Esophagus (tissue), 2 donors: Measurements from ENCODE around the gene JAK1. TPM values are rescaled to one million over a fixed set of nuclear protein-coding genes. Genes with fewer than 3 reads are reported as not detected.

Experiments used
- H3K27ac ChIP-seq, 2 donors: one replicate each; pipeline ENCODE4 v1.5.1; 2013; ENCODE audit warnings: low read depth in 2 of 2, mild to moderate bottlenecking in 2 of 2, inconsistent platforms in 1 of 2, low read length in 1 of 2, moderate library complexity in 1 of 2
- H3K27me3 ChIP-seq, 2 donors: one replicate each; pipeline ENCODE4 v1.6.1; 2013; ENCODE audit warnings: low read length in 2 of 2, control low read depth in 1 of 2, mild to moderate bottlenecking in 1 of 2; ENCODE audit not compliant: insufficient read depth in 2 of 2, control insufficient read depth in 1 of 2
- H3K36me3 ChIP-seq, 2 donors: one replicate each; pipeline ENCODE4 v1.6.1; 2013; ENCODE audit warnings: low read length in 1 of 2; ENCODE audit not compliant: control insufficient read depth in 2 of 2, insufficient read depth in 2 of 2
- H3K4me1 ChIP-seq, 2 donors: one replicate each; pipeline ENCODE4 v1.6.1; 2013; ENCODE audit warnings: low read length in 1 of 2; ENCODE audit not compliant: control insufficient read depth in 2 of 2, insufficient read depth in 2 of 2
- H3K4me3 ChIP-seq, 2 donors: one replicate each; pipeline ENCODE4 v1.5.1; 2013; ENCODE audit warnings: low read length in 2 of 2, mild to moderate bottlenecking in 2 of 2, low read depth in 1 of 2, moderate library complexity in 1 of 2
- H3K9me3 ChIP-seq, 2 donors: one replicate each; pipeline ENCODE4 v1.6.1; 2013; ENCODE audit warnings: mild to moderate bottlenecking in 2 of 2, low read depth in 1 of 2, low read length in 1 of 2, moderate library complexity in 1 of 2; ENCODE audit not compliant: control insufficient read depth in 2 of 2, insufficient read depth in 1 of 2
- WGBS, 2 donors: extraction: QIAGEN DNeasy Blood & Tissue Kit; methylation state at CpG; one replicate each; pipeline ENCODE4 v1.1.7; 2013; 5-methylcytosine and 5-hydroxymethylcytosine counted together
- polyA plus RNA-seq, 2 donors: library from polyadenylated mRNA; stranded (reverse); fragments of 200-250 nt; gene quantifications; one replicate each; pipeline ENCODE4 v1.2.3, GENCODE V29; 2013
- donor health status: healthy with polysubstance abuse.
- donor health status: Bipolar disorder and iron deficiency.

JAK1 gene
- polyA plus RNA-seq, 2 donors, result 13.1 to 20.9 TPM

- H3K9me3 ChIP-seq, result no peaks in the 10 kb centered on the region
- H3K4me1 ChIP-seq, result no peaks in the 10 kb centered on the region
- no peak overlapping the region for H3K4me3 ChIP-seq
- no peaks in the 10 kb centered on the region for H3K27me3 ChIP-seq
- H3K36me3 ChIP-seq, result peaks cover 7 to 28% of the 10 kb centered on the region in 2 donors
- no peak overlapping the region for H3K27ac ChIP-seq
These were observed 88.3 kb downstream of the JAK1 start for GRCh38 chr1:64878090-64878489.

GRCh38 chr1:64877598-64877997, 88.8 kb downstream of the JAK1 start:
- Histone ChIP-seq H3K4me3 (no peak overlapping the region), H3K36me3 (peaks cover 4 to 26% of the 10 kb centered on the region in 2 donors), H3K9me3 (no peaks in the 10 kb centered on the region), H3K4me1 (no peaks in the 10 kb centered on the region), H3K27me3 (no peaks in the 10 kb centered on the region), H3K27ac (no peak overlapping the region)
- WGBS, 2 donors, result 76 to 92% methylated on average over 1 of the region's 1 CpG

- 84 to 87% methylated on average over 2 of the region's 2 CpGs for WGBS, 2 donors
- Histone ChIP-seq H3K9me3 (no peaks in the 10 kb centered on the region), H3K4me3 (no peak overlapping the region), H3K27me3 (no peaks in the 10 kb centered on the region), H3K27ac (no peak overlapping the region), H3K36me3 (peaks cover 3 to 26% of the 10 kb centered on the region in 2 donors), H3K4me1 (no peaks in the 10 kb centered on the region)
These were observed 89.2 kb downstream of the JAK1 start for GRCh38 chr1:64877151-64877550.

- no peak overlapping the region for H3K4me3 ChIP-seq
- 85 to 92% methylated on average over 6 of the region's 6 CpGs for whole genome bisulfite sequencing, 2 donors
These were observed 90.7 kb downstream of the JAK1 start for GRCh38 chr1:64875606-64876005.

GRCh38 chr1:64875101-64875500, 91.2 kb downstream of the JAK1 start:
- H3K27ac ChIP-seq, result no peak overlapping the region
- H3K27me3 ChIP-seq, result no peaks in the 10 kb centered on the region
- H3K4me1 ChIP-seq, result no peaks in the 10 kb centered on the region
- no peaks in the 10 kb centered on the region for H3K9me3 ChIP-seq
- no peak overlapping the region for H3K4me3 ChIP-seq
- H3K36me3 ChIP-seq, result peaks cover 3 to 34% of the 10 kb centered on the region in 2 donors
- 88% methylated on average over 10 of the region's 10 CpGs for WGBS, 2 donors

More at GRCh38 chr1:64875606-64876005, 90.7 kb downstream of the JAK1 start:
- no peaks in the 10 kb centered on the region for H3K4me1 ChIP-seq
- H3K27ac ChIP-seq, result no peak overlapping the region
- H3K27me3 ChIP-seq, result no peaks in the 10 kb centered on the region
- H3K36me3 ChIP-seq, result peaks cover 3 to 31% of the 10 kb centered on the region in 2 donors
- no peaks in the 10 kb centered on the region for H3K9me3 ChIP-seq

- Histone ChIP-seq H3K9me3 (no peaks in the 10 kb centered on the region), H3K4me3 (no peak overlapping the region), H3K27ac (no peak overlapping the region), H3K36me3 (peaks cover 3 to 36% of the 10 kb centered on the region in 2 donors), H3K27me3 (no peaks in the 10 kb centered on the region), H3K4me1 (no peaks in the 10 kb centered on the region)
- WGBS, 2 donors, result 86 to 89% methylated on average over 3 of the region's 3 CpGs
These were observed 91.7 kb downstream of the JAK1 start for GRCh38 chr1:64874666-64875065.

- H3K9me3 ChIP-seq, result no peaks in the 10 kb centered on the region
- WGBS, 2 donors, result 91 to 95% methylated on average over 9 of the region's 9 CpGs
- H3K36me3 ChIP-seq, result peaks cover 3 to 37% of the 10 kb centered on the region in 2 donors
These were observed 92.8 kb downstream of the JAK1 start for GRCh38 chr1:64873576-64873975.

GRCh38 chr1:64872067-64872466, 94.3 kb downstream of the JAK1 start:
- Histone ChIP-seq H3K4me3 (no peak overlapping the region), H3K9me3 (no peaks in the 10 kb centered on the region), H3K27ac (no peak overlapping the region), H3K4me1 (no peaks in the 10 kb centered on the region), H3K36me3 (peaks cover 0 to 37% of the 10 kb centered on the region in 2 donors), H3K27me3 (no peaks in the 10 kb centered on the region)
- WGBS, 2 donors, result 96 to 98% methylated on average over 1 of the region's 1 CpG

More at GRCh38 chr1:64873576-64873975, 92.8 kb downstream of the JAK1 start:
- H3K4me1 ChIP-seq, result no peaks in the 10 kb centered on the region
- no peaks in the 10 kb centered on the region for H3K27me3 ChIP-seq
- H3K27ac ChIP-seq, result no peak overlapping the region
- H3K4me3 ChIP-seq, result no peak overlapping the region

GRCh38 chr1:64871256-64871655, 95.1 kb downstream of the JAK1 start:
- Histone ChIP-seq H3K4me3 (no peak overlapping the region), H3K36me3 (peaks cover 0 to 41% of the 10 kb centered on the region in 2 donors), H3K9me3 (no peaks in the 10 kb centered on the region), H3K27me3 (no peaks in the 10 kb centered on the region), H3K4me1 (no peaks in the 10 kb centered on the region), H3K27ac (no peak overlapping the region)
- WGBS, 2 donors, result 95% methylated on average over 8 of the region's 8 CpGs

- Histone ChIP-seq H3K9me3 (no peaks in the 10 kb centered on the region), H3K36me3 (peaks cover 0 to 22% of the 10 kb centered on the region in 2 donors), H3K27ac (no peak overlapping the region), H3K4me1 (peaks cover 0 to 3% of the 10 kb centered on the region in 2 donors), H3K27me3 (no peaks in the 10 kb centered on the region), H3K4me3 (no peak overlapping the region)
- 82 to 89% methylated on average over 1 of the region's 1 CpG for WGBS, 2 donors
These were observed 99.1 kb downstream of the JAK1 start for GRCh38 chr1:64867266-64867665.
